Fibroblast of lung (primary cell): ENCODE data around the gene IFI27. TPM values are rescaled to one million over a fixed set of nuclear protein-coding genes. Genes with fewer than 3 reads are reported as not detected.

ENCODE experiments used
- DNase-seq, 2 donors: peaks; one replicate each; pipeline versions ENCODE4 v3.0.0 to v3.0.0-alpha.2; 2010; ENCODE audit warnings: low read depth in 2 of 2
- H2AFZ ChIP-seq: 2 replicates; pipeline ENCODE4 v1.5.1; 2012; ENCODE audit warnings: low read length, control low read depth, inconsistent platforms
- H3K27ac ChIP-seq: 2 replicates; pipeline ENCODE4 v1.5.1; 2011; ENCODE audit warnings: low read length, control low read depth; ENCODE audit not compliant: insufficient read depth
- H3K27me3 ChIP-seq: 2 replicates; pipeline ENCODE4 v1.5.1; 2011; ENCODE audit warnings: mild to moderate bottlenecking, low read length; ENCODE audit not compliant: control insufficient read depth, insufficient read depth
- H3K36me3 ChIP-seq: 2 replicates; pipeline ENCODE4 v1.5.1; 2011; ENCODE audit warnings: low read length; ENCODE audit not compliant: control insufficient read depth, insufficient read depth
- H3K4me1 ChIP-seq: 2 replicates; pipeline ENCODE4 v1.5.1; 2011; ENCODE audit warnings: low read length; ENCODE audit not compliant: control insufficient read depth, insufficient read depth; ENCODE audit errors: extremely low read depth
- H3K4me2 ChIP-seq: 2 replicates; pipeline ENCODE4 v1.5.1; 2011; ENCODE audit warnings: low read length, control low read depth; ENCODE audit not compliant: insufficient read depth; ENCODE audit errors: extremely low read depth
- H3K4me3 ChIP-seq, 4 experiments: fragments of 200-600 bp in 1 of 4; sonication (generic) in 1 of 4; replicated peaks in 1 of 4; 2 replicates each; pipeline ENCODE4 v1.5.1; 2011 to 2016; ENCODE audit warnings: low read length in 4 of 4, low read depth in 3 of 4, mild to moderate bottlenecking in 3 of 4, control low read depth in 2 of 4, inconsistent platforms in 1 of 4, mixed read lengths in 1 of 4; ENCODE audit not compliant: insufficient read depth in 1 of 4; ENCODE audit errors: control extremely low read depth in 1 of 4
- H3K79me2 ChIP-seq: 2 replicates; pipeline ENCODE4 v1.5.1; 2012; ENCODE audit warnings: mild to moderate bottlenecking, low read length, inconsistent platforms; ENCODE audit not compliant: control insufficient read depth, insufficient read depth
- H3K9ac ChIP-seq: 2 replicates; pipeline ENCODE4 v1.5.1; 2011; ENCODE audit warnings: mild to moderate bottlenecking, low read length, control low read depth; ENCODE audit not compliant: insufficient read depth
- H3K9me3 ChIP-seq: 2 replicates; pipeline ENCODE4 v1.5.1; 2012; ENCODE audit warnings: low read depth, low read length; ENCODE audit not compliant: control insufficient read depth, insufficient read depth
- H4K20me1 ChIP-seq: 2 replicates; pipeline ENCODE4 v1.5.1; 2011; ENCODE audit warnings: low read length; ENCODE audit not compliant: control insufficient read depth, insufficient read depth; ENCODE audit errors: extremely low read depth
- CTCF ChIP-seq, 2 donors: IDR thresholded peaks in 1 of 2; conservative IDR thresholded peaks in 1 of 2; 1 replicate in 1 of 2; 2 replicates in 1 of 2; pipeline ENCODE4 v1.5.1; 2011 to 2012; ENCODE audit warnings: low read length in 2 of 2, control low read depth in 1 of 2, inconsistent platforms in 1 of 2, low read depth in 1 of 2, mild to moderate bottlenecking in 1 of 2
- EZH2 ChIP-seq: IDR thresholded peaks from 2 replicates; pipeline ENCODE4 v1.5.1; 2012; ENCODE audit warnings: low read length, control low read depth, mild to moderate bottlenecking; ENCODE audit errors: missing control alignments
- polyA plus RNA-seq, 2 donors: library from polyadenylated mRNA; depleted of rRNA in 1 of 2; stranded (reverse) in 1 of 2; unstranded in 1 of 2; fragments of >200 nt; gene quantifications; 2 replicates each; pipeline ENCODE4 v1.2.1, GENCODE V29; 2011 to 2012; ENCODE audit warnings: missing spikeins in 1 of 2
- total RNA-seq: library from RNA; depleted of rRNA; stranded (reverse); fragments of >200 nt; gene quantifications from 2 replicates; pipeline ENCODE4 v1.2.1, GENCODE V29; 2014

The IFI27 gene
- total and polyA plus RNA-seq, 2 donors (not counting 1 experiment from before 2014, with no cell fraction given) = 7.9 to 32.2 TPM

- H3K4me2 ChIP-seq = no peak overlapping the region
- H3K9ac ChIP-seq = no peak overlapping the region
- no peak overlapping the region for H3K27ac ChIP-seq
- H3K9me3 ChIP-seq = no peaks in the 10 kb centered on the region
- no peaks in the 10 kb centered on the region for H3K27me3 ChIP-seq
- peaks cover 8% of the 10 kb centered on the region for H3K36me3 ChIP-seq
- H4K20me1 ChIP-seq = no peaks in the 10 kb centered on the region
- no peak overlapping the region for H3K4me3 ChIP-seq
- no peak overlapping the region for H2AFZ ChIP-seq
- H3K79me2 ChIP-seq = peaks cover 86% of the 10 kb centered on the region
- no peak for TF ChIP-seq CTCF (conservative IDR thresholded peaks at IDR 0.05 in 1 of 2, IDR thresholded peaks at IDR 0.05 in 1 of 2; ENCODE audit: low read depth in 1 of 2, low read length in 2 of 2)
- no peak for TF ChIP-seq EZH2
- H3K4me1 ChIP-seq = peaks cover 10% of the 10 kb centered on the region
- DNase-seq = no peak
Measured at GRCh38 chr14:94074534-94074933, 36.0 kb upstream of the IFI27 start.

GRCh38 chr14:94075008-94075407 is 35.5 kb upstream of the IFI27 start:
- Histone ChIP-seq H2AFZ (no peak overlapping the region), H3K9me3 (no peaks in the 10 kb centered on the region), H3K4me1 (peaks cover 11% of the 10 kb centered on the region), H3K79me2 (peaks cover 86% of the 10 kb centered on the region), H3K27ac (no peak overlapping the region), H3K4me2 (no peak overlapping the region), H3K36me3 (peaks cover 9% of the 10 kb centered on the region), H4K20me1 (no peaks in the 10 kb centered on the region), H3K9ac (no peak overlapping the region), H3K4me3 (no peak overlapping the region), H3K27me3 (no peaks in the 10 kb centered on the region)
- DNase-seq = no peak
- no peak for TF ChIP-seq EZH2
- TF ChIP-seq CTCF (conservative IDR thresholded peaks at IDR 0.05 in 1 of 2, IDR thresholded peaks at IDR 0.05 in 1 of 2; ENCODE audit: low read depth in 1 of 2, low read length in 2 of 2) = no peak

GRCh38 chr14:94077111-94077821 is 33.3 kb upstream of the IFI27 start:
- H3K4me3 ChIP-seq = peak overlapping the region in 2 of 4 experiments; percentile 40 to 98
- H3K79me2 ChIP-seq = peaks cover 85% of the 10 kb centered on the region
- H3K4me2 ChIP-seq = peak overlapping the region; percentile 39
- TF ChIP-seq CTCF (conservative IDR thresholded peaks at IDR 0.05 in 1 of 2, IDR thresholded peaks at IDR 0.05 in 1 of 2; ENCODE audit: low read depth in 1 of 2, low read length in 2 of 2) = no peak
- TF ChIP-seq EZH2 = no peak
- H3K9me3 ChIP-seq = no peaks in the 10 kb centered on the region
- H3K9ac ChIP-seq = no peak overlapping the region
- no peak overlapping the region for H2AFZ ChIP-seq
- H3K36me3 ChIP-seq = peaks cover 9% of the 10 kb centered on the region
- H4K20me1 ChIP-seq = no peaks in the 10 kb centered on the region
- no peak overlapping the region for H3K27ac ChIP-seq
- no peak for DNase-seq
- no peaks in the 10 kb centered on the region for H3K27me3 ChIP-seq
- peaks cover 11% of the 10 kb centered on the region for H3K4me1 ChIP-seq
